Measurements from ENCODE around the gene HS3ST3A1.

Gene HS3ST3A1

DNA sequence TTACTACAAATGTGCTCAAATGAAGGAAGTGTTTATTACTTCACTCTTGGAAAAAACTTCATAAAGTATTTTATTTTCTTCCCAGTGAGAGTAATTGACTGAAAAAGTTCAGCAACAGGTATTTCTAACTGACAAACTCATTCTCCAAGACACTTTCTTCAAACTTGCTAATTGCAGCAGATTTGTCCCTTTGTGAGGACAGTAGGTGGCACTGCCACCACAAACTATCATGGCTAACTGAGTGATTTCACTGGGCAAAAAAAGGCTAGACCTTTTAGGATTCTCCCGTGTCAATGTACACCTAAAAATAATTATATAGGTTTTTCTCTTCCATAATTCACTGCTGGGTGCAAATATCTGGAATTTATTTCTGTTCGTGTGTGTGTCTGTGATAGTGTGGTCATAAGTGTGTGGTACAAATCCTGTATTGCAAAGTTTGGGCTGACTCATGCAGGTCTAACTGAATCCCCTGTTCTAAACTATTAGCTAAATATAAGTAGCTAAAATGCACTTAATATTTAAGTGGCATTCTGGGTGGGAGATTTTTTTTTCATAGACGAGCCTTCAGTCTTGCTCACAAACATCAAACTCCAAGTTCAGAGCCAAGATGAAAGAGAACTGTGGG is 3.9 kb downstream of the HS3ST3A1 start:
- peak; percentile 36 for DNase-seq

DNA sequence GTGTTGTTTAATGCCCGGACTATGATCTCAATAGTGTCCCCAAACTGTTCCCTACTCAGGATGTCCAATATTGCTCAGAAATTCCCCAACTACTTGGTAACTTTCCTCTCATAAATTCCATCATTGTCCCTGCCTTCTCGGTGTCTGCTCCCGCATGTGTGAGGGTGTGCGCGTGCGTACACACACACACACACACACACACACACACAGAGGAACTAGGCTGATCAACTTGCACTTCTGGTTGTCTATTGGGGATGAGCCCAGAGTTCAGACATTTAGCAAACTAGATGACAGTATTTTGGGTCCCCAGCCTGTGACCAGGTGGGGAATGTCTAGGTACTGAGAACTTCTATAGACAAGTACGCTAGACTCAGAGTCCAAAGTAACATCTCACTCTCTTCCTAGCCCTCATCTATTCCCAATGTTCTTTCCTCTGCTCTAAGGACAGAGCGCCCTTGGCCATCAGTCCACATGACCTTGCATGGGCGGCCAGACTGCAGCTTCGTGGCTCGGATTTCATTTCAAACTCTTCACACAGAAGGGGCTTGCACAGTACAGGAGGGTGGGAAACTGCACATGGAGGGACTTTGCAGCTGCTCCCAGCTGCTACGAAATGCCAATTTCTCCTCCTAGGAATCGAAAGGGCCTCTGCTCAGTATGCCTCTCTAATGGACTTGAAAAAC is 5.3 kb downstream of the HS3ST3A1 start:
- DNase-seq: no peak

- DNase-seq: no peak
These were observed 6.2 kb downstream of the HS3ST3A1 start for GRCh38 chr17:13595599-13595899.

- DNase-seq: peak; percentile 82
These were observed 6.7 kb downstream of the HS3ST3A1 start for GRCh38 chr17:13594762-13595598.

GRCh38 chr17:13594310-13594709 is 7.4 kb downstream of the HS3ST3A1 start:
- no peak for DNase-seq

DNA sequence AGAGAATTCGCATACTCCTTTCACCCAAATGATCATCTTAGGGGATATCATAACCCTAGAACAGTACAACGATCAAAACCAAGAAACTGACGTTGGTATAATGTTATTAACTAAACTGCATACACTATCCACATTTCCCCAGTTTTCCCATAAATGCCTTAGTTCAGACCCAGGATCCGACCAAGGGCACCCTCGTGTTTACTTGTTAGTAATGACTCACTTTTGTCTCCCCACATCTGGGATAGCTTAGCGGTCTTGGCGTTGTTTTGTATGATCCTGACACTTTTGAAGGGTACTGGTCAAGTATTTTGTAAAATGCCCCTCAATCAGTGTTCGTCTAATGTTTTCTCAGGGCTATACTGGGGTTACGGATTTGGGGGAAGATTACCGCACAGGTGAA is 8.0 kb downstream of the HS3ST3A1 start:
- DNase-seq: no peak

DNA sequence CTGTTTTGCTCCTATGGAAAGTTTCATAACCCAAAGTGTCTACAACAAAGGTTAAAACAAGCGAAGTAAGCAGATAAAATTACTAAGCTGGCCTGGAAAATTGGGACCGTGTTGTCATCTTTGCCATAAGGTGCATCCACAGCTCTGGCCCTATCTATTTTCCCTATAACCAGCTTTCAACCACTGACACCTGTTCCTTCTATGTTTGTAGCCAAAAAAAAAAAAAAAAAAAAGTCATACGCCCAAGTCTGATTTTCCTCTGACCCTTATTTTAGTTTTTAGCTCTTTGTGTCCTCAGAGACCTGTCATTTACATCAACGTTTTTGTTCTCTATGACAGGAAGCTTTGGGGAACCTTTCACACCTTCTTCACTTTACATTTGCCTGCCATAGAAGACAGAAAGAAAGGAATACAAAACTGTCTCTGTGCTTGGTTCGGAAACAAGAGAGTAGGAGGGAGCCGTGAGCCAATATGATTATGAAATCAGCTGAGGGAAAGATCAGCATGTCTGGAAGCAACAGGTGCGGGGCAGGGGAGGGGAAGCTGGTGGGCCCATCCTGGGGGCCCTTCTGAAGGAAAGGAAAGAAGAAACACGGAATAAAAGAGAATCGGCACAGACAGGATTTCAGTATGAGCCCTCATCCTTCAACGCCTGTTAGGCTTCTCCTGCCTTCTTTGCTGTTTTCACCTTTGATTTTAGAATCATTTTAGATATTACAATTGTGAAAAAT is 8.5 kb downstream of the HS3ST3A1 start:
- DNase-seq: no peak

- DNase-seq: no peak
These were observed 9.3 kb downstream of the HS3ST3A1 start for GRCh38 chr17:13592427-13592826.

- no peak for DNase-seq
These were observed 11.3 kb downstream of the HS3ST3A1 start for GRCh38 chr17:13590441-13590840.

DNA sequence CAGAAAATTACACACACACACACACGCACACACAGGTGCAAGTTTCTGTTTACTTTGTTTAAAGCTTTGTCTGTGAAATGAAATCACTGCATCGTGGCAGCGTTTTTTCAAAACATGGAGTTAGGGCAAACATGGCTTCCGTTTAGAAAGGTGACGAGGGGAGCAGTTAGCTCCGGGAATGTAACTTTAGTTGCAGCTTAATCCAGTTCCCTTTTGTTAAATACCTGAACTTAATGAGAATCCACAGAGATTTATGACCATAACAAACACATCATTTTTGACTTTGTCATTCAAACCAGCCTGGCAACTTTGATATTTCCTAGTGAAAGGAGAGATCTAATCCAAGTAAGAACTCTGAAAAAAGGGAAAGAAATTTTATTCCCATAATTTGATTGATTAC is 12.1 kb downstream of the HS3ST3A1 start:
- no peak for DNase-seq

DNA sequence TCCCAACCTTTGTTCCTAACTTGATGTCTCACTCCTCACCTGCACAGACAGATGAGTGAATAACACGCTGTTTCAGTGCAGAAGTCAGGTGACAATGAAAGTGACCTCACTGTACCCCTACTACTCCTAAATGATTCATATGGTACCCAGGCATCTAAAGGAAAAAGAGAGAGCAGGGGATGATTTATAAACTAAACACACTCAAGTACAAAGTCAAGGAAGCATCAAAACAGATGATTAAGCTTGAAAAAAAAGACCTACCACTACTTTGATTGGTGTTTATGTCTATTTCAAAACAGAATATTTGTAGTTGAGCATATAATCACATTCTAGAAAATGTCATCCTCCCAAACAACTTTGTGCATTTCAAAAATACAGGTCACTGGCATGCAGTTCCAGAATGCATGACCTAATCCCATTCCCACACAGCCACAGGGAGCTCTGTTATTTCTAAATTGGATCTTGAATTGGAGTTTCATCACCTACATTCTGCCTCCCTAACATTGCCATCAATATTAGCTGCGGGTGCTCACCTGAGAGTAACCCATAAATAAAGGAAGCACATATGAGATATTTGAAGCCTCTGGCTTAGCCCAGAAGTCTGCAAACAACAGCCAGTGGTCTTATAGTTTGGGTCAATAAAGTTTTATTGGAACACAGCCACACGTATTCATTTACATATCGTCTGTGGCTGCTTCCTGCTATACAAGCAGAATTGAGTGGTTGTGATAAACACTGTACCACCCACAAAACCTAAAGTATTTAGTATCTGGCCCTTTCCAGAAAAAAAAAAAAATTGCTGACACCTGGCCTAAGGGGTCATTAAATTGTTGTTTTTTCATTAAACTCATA is 14.0 kb downstream of the HS3ST3A1 start:
- no peak for DNase-seq

DNA sequence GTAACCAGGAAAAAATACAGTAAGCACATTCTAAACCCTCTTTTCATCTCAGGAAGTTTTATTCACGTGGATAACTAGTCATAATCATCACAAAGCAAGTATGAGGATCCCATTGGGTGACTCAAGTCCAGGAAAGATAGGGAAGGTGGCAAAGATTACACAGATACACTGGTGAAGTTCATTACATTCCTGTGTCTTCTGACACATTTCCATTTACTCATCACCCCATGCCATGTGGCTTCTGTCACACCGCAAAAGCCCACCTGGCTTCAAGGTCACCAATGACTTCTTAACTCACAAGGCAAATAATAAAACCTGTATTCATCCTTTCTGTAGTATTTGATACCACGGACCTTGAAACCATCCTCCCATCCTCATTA is 17.0 kb downstream of the HS3ST3A1 start:
- no peak for DNase-seq

GRCh38 chr17:13583996-13584700 is 17.6 kb downstream of the HS3ST3A1 start:
- DNase-seq: no peak

DNA sequence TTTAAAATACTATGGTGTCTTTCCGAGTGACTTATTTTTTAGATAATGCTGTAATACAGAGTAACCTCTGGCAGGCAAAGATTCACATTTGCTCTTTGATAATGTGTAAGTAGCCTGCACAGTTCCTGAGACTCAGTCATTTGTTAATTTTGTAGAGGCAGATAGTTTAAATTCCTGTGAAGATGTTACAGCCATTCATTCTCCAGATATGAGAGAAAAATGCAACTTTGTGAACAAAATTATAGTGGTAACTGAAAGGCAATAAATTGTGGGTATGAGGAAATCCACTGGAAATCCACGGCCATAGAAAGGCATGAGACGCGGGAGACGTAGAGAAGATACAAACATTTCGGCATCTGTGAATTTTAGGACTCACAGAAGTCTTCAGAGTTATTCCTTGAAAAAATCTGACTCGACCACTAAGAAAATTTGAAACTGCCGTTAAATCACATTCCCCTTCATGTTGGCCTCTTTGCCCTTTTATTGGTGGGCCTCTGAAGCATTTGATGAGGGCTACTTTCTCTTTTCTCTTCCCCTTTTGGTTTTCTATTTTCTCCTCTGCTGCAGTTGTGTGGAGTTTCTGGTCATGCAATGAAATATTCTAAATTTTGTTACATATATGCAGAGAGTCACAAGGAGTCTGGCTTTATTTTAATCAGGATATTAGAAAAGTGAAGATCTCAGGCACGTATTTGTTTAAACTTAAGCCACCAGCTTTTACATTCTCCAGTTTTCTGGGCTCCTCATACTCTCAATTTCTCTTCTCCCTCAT is 18.8 kb downstream of the HS3ST3A1 start:
- DNase-seq: no peak

DNA sequence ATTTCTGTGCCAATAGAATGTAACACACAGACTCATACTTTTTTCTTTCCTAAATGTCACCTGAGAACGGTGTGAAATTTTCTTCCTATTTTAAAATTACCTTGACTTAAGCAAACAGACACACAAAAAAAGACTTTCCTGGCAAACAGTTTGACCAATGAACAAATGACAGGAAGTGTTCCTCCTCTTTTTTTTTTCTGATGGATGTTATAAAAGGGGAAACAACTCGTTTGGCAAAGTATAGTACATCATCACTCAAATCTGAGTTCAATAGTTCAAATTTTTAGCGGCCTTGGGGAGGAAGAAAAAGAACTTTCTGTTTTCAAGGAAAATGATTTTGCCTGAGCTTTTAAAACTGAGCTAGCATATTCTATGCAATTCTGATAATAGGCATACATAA is 19.8 kb downstream of the HS3ST3A1 start:
- DNase-seq: no peak

DNA sequence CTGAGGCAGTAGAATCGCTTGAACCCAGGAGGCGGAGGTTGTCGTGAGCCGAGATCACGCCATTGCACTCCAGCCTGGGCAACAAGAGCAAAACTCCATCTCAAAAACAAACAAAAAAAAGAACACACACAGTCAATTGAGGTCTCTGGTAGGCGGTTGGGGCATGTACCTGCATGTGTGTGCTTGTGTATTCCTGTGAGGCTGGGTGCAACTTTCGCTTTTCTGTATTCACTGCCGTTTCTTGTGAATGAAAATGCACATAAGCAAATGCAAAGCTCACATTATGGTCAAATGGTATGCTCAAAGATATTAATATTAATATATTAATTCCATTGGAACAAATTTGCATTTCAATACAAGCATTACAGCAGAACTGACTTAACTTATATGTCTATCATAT is 20.9 kb downstream of the HS3ST3A1 start:
- DNase-seq: no peak

DNA sequence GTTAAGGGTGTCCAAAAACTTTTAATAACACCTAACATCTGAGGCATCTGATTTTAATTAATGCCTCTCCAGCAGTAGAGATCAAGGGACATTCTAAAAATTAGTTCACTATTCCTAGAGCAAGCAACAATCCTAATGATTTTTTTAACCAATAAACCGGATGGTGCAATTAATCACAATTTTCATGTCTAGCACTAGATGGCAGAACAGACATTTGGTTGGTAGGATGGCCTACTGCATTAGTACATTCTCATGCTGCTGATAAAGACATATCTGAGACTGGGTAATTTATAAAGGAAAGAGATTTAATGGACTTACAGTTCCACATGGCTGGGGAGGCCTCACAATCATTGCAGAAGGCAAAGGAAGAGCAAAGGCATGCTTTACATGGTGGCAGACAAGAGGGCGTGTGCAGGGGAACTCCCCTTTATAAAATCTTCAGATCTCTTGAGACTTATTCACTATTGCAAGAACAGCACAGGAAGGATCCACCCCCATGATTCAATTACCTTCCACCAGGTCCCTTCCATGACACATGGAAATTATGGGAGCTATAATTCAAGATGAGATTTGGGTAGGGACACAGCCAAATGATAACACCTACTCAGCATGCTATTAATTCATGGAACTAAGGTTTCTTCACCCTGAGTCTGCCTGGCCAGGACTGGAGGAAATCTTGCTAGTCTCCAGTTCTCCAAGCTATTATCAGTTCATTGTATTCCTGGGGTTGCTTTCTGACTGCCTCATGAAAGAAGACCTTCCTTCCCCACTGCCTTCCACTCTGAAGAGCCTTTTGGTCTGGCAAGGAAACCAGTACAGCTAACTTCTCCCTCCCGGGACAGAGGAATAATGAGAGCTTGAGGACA is 24.8 kb downstream of the HS3ST3A1 start:
- DNase-seq: no peak

GRCh38 chr17:13575922-13576419 is 25.8 kb downstream of the HS3ST3A1 start:
- no peak for DNase-seq

- DNase-seq: no peak
These were observed 26.3 kb downstream of the HS3ST3A1 start for GRCh38 chr17:13575466-13575865.

GRCh38 chr17:13572581-13572980 is 29.1 kb downstream of the HS3ST3A1 start:
- DNase-seq: no peak
